ENCODE data around the gene CELF2.

Gene CELF2

DNA sequence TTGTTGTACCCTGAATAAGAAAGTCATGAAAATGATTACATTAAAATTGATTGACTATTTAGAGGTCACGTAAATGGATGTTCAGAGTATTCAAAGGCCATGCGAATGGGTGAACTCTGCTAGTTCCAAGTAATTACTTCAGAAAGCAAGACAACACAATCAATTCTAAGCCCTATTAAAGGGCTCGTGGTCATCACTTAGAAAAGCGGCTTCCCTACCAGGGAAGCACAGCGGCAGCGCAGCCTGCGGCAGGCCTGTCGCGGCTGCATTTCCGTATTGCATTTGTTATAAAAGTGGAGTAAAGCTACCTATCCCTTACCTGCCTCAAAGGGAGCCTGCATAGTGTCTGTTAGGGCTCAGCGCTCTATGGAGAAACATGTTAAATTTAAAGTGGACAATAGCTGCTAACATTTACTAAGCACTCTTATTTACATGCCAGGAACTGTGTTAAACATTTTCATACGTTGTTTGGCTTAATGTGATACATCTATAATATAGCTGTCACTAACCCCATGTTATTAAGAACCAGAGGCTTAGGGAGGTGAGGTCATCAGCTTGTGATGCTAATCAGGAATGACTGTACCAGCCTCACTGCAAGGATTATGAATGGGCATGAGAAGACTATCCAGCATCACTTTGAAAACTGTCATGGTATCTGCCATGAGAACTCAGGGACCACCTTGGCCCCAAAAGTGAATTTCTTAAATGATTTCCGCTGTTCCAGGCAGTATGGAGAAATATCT is 187.5 kb downstream of the CELF2 start:
- DNase-seq, result no peak

DNA sequence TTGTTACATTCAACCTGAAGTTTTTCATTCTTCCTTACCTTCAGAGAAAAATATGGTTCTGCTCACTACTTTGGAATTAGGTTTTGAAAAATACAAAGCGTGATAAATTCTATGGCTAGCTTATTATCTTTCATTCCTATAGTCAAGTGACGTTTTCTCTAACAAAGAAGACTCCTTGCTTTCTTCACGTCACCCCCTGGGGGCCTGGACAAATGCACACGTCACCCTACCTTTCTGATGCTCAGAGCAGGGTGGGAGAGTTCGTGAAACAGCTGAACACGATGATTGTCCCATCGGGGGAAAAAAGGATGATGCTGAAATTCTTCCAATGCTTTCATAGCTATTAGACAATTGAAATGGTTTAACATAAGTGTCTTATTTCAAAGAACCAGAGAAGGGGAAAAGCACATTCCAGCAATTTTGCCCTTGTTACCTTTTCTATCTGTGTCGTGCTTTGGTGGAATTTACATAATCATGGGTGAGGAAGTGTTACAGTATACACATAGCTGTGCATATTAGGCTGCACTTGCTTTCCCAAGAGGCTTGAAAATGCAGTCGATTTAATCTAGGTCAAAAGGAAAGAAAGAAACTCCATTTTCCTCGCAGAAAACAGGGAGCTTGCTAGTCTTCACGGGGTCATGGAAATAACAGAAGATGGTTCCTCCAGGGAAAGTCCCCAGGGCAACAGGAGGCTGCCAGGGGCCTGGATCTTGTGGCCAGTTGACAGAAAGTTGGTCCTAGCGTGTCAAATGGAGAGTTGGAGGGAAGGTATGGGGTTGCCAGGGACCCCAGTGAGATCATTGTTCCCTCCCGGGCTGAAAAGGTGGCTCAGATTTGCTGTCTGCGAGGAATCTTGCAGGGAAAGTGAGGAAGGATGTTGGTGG is 189.2 kb downstream of the CELF2 start:
- DNase-seq, result no peak

DNA sequence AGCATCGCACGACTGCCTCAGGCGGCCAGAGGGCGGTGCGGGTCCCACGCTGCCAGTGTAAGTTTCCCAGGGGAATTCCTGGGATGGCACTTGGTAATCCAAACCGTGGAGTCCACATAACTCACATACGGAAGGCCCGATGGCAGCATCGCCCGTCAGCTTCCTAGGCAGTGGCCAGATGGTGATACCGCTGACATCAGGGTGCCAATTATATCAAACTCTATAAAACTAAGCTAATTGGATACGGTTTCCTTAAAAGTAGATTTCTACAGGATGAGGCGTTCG is 189.8 kb downstream of the CELF2 start:
- no peak for DNase-seq

DNA sequence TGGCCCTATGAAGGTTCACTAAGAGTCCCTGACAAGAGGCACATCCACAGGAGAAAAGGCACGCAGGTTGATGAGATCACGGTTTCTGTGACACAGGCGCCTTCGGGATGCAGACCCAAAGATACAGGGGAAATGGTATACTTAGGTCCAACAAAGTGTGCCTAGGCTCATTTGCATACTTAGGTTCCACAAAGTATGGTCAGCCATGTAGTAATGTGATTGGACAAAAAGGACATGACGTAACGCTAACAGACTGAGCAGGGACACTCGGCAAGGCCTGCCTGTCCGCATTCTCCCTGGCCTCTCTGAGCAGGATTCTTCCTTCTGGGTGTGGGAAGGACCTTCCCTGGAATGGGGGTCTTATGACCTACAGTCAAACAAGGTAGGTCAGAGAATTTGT is 190.6 kb downstream of the CELF2 start:
- no peak for DNase-seq

DNA sequence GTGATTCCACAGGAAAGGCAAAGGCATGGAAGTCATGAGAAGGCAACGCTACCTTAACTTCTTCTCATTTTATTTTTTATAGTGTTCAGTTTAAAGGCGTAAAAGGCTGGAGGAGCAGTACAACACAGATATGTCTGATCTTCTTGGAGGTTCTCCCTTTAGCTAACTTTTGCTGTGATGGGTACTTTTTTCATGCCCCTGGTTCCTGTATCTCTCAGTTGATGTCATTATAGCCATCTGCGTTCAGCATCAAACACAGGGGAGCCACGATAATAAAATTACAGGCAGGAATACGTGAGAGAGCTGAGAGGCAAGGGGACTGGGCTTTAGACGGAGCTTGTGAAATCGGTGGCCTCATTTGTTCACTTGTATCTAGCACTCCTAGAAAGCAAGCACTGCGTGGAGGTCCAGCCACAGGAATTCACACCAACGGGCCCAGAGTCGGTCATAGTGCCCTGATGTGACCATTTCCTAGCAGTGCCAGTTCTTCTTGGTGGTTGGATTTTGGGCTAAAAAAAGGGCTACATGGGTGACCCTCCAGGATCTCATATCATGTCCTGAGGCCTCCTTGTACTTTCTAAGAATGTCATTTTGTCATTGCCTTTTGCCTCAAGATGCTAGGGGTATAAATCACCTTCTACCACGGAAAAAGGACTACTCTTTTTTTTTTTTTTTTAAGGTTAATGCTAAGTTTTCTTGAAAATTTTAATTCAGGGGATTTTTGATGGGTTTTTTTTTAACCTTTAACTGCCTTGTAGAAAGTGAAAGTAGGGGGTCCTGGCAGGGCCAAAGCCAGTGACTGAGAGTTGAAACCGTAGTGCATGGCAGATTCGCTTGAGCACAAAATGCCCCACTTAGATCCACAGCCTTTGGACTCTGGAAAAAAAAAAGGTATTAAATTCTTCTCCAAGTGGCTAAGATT is 191.5 kb downstream of the CELF2 start:
- no peak for DNase-seq

DNA sequence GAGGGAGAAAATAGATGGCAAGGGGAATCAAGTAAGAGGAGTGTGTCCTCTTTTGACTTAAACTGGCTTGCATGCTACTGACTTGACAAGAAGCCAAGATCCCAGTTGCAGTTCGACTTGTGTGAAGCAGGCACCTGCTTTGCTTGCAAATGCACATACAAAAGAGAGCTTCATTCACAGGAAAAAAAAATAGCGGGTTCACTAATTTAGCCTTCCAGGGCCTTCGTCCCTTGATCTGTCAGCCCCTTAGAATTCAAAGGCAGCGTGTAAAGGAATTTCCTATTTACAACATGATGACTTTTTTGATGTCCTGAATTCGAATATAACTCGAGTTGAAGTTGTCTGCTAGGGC is 192.1 kb downstream of the CELF2 start:
- DNase-seq, result no peak

DNA sequence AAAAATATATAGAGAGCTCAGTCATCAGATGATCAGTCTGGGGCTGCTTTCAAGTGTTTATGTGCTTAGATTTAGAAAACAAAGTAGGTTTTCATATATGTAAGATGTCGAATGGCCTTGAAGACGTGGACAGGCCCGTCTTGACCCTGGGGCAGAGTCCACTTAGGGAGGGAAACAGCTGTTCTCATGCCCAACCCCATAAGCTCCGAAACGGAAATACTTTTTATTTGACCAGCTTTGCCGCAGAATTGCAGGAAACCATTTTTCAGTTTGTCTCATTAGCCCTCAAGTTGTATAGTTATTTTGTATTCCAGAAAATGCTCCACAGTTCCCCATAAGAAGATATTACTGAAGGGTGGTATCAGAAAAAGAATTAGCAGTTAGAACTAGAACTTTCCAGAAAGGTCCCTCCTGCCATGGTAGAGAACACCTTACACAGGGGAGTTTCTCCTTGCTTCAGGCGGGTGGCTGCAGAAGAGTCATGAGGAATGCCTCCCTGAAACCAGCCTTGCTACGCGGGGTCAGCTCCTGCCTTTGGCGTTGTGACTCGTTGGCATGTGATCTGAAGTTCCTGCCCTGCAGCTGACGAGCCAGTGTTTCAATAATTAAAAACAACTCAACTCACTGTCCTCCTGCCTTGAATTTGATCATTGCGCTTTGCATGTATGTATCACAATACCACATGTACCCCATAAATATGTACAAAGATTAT is 192.7 kb downstream of the CELF2 start:
- DNase-seq, result no peak

DNA sequence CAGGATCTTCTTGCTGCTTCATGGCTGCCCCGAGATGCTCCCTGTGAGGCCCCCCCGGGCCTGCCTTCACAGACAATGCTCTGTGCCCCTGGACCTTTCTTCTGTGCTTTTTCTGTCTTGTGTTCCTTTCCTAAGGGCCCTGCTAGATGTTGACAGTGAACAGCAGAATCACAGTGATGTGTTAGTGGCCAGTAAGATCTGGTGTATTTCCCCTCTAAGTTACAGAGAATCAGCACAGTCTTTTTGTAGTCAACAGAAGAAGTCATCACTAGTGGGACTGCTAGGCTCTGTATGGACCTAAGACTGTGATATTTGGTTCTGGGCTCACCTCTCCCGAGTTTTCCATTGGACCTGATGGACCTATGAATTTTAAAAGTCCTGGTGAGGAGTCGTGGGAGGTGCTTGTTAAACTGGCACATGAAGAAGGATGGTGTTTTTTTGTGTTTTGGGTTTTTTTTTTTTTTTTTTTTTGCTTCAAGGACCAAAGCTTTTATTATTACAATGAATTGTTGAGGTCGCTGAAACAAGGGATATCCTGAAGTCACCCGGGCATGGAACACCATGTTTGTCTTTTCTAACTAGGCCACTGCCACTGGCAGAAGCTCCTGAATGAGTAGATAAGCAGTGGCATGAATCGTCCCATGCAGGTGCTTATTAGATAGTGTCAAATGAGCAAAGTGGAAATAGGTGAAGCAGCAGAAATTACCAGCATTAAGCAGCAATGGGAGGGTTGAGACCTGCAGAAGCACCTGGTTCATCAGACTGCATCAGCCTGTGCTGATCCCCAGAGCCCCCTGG is 194.8 kb downstream of the CELF2 start:
- no peak for DNase-seq

DNA sequence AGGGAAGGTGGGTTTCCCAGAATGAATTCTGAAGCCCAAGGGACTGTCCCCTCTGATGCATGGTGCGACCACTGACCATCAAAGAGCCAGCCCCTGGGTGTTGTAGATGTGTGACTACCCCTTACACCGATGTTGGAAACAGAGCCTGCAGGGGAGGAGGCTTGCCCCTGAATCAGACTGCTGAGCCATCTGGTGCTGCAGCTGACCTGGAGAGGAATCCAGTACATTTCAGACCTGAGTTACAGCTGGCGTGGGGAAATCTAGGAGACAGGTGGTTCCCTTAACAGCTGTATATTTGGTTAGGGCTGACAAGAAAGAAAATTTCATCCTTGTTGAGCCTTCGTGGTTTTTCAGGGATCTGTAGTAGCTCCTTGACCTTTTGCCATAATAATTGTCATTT is 195.5 kb downstream of the CELF2 start:
- no peak for DNase-seq

DNA sequence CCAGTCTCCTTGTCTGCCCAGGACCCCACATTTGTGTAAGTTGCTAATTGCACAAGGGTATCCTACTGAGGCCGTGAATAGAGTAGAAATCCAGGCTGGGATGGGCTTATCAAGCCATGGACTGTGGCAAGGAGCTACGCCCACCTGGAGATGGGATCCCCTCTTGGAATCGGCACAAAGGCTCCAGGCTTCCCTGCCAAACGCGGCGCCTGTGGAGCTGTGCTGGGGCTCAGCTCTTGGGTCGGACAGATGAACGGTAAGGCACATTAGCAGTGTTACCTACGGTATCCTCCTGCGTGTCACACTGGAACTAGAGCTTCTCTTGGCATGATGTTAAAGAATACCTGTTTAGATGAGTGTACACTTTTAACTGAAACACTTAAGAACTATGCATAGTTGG is 196.7 kb downstream of the CELF2 start:
- DNase-seq, result no peak

DNA sequence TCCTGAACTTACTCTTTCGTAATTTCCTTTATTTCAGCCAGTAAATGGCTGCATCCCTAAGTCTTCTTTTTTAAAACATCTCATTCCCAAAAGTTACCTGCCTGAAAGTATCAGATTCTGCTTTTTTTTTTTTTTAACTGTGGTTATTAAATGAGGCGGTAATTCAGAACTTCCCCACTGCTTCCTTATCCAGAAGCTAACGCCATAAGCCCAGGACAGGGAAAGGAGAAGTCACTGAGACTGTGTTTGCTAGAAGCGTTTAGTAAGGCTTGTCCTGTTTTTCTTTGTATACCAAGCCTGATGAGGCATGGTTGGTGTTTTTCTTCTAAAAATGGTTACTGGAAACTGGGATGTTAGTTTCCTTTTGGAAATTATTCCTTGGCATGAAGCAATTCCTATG is 197.8 kb downstream of the CELF2 start:
- no peak for DNase-seq

DNA sequence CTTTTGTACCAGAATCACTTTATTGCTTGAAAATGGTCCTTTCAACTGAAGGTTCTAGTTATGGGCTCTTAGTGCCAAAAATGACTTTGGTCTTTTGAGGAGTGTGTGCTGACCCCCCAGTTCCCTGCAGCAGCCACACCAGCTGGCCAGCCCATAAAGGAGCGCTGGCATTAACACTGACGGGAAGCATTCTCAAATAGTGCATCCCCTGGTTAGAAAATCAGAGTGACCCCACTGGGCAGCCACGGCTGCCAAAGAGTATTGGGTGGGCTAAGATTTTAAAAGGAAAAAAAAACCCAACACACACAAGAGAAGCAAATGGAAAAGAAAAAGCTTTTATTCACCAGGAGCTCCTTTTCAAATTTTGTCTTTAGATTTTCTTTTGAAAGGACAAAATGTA is 199.8 kb downstream of the CELF2 start:
- DNase-seq, result no peak

DNA sequence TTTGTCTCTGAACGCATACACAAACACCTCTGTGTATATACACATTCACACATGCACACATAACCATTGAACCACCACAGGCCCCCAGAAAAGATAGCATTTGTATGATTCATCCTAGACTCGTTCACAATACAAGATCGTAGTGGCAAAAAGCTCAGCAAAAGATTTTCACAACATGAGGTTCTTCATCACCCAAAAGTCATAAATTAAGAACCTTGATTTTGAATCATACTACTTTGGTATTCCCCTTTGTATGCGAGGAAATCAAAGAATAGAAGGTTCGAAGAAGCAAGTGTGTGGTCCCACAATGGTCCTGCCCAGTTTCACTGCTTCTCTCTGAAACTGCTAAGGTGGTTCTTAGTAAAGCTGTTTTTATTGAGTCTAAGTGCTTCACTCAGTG is 200.7 kb downstream of the CELF2 start:
- DNase-seq, result no peak

DNA sequence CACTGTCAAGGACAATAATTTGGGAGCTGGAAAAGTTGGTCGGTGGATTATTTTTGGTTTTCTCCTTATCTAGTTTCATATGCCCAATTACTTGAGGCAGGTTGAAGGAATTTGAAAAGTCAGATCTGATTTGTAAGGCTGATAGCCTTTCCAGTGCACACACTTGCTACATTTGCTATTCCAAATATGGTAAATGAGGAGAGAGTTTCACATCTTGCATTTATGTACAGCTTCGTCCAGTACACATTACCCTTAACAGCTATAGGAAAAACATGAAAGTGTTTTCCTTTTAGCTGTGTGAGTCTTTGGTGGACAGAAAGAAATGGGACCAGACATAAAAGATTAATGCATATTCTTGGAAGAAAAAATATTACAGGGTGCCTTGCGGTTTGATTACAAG is 201.8 kb downstream of the CELF2 start:
- no peak for DNase-seq

DNA sequence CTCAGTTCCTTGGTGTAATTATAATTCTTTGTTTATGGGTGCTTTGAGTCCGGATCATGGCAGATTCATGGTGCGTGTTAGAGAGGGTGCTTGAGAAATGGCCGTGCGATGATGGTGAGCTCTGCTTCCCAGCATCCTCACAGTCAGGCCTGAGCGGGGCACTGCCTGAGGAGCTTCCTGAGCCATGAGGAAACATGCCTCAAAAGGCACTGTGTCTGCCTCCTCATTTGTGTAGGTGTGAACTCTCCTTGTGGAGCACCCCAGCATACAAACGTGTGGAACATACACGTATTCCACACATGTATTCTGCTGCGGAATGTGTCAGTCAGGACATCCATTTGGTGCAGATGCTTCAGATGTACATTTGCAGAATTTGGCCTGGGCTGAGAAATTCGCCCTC is 205.4 kb downstream of the CELF2 start:
- no peak for DNase-seq

DNA sequence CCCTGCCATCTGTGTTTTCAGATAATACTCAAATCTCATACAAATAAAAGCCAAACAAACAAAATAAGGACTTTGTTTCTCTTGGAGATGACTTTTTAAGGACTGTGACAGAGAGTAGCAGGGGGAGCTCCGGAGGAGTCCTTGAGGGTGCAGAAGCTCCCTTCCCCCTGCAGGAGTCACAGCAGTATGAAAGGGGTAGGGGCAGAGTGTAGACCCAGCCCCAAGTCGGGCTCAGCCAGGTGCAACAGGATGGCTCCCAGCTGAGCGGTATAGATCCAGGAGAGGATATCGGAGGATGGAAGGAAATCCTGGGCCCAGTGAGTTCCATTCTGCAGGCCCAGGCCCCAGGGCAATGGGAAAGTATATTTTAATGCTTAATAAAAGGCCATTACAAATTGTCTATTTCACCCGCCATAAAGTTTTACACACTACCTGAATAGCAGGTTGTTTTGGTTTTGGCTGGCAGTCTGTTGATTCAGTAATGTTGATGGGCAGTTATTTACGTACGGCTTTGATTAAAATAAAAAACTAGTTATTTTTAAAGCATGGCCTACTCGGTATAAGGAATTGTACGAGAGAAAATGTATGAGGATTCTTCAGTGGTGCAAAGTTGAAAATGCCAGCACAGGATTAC is 206.0 kb downstream of the CELF2 start:
- no peak for DNase-seq

DNA sequence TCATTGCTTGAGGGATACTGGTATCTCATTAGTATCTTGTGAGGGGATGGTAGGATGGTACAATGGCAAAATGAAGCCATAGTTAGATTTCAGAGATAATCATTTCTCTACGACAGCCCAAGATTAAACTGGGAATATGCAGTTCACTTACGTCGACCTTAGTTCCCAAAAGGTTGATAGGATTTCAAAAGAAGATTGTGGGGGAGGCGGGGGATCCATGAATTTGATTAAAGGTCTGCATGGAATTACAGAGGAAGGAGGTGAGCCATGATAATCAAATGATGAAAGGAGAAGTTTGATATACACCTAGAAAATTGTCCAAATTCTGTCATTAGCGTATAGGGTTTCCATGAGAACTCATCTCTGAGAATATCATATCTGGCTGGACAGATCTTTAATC is 206.6 kb downstream of the CELF2 start:
- DNase-seq, result no peak

DNA sequence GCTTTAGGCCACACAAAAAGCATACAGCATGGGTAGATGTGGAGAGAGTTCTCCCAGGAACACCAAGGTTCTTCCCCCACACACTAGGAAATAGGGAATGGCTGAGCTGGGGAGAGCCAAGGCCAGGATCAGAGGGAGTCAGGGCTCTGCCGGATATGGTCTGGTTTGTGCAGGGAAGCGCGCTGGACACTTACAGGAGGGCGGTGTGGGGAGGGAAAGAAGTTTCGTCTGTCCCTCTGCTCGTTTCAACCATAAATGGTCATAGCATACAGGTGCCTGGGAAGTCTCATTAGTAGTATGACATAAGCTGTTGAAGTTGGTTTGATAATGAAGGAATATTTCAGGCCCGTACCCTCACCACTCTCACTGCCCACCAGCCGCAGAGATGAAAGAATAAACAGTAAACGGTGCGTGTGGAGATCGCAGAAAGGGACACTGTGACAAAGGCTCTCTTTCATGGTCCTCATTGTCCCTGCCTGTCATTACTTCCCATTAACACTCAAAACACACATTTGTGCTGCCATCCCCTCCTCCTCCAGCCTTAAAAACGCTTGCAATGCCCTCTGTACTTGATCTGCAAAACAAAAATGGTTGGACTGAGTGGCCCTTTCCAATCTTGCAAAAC is 207.2 kb downstream of the CELF2 start:
- no peak for DNase-seq

DNA sequence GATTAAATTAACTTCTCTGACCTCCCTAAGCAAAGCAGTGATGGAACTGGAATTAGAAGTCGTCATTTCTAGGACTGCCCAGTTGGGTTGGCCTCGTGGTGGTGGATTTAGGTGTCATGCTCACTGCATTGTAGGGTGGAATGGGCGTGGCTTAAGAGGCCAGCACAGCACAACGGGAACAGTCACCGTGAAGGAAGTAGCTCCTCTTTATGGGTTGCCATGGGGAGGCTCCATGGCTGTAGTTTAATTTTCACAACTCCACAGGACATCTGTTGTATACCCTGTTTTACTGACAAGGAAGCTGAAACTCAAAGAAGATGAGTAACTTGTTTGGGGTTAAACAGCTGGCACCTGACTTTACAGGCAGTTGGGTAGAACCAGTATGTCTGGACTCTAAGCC is 208.3 kb downstream of the CELF2 start:
- peak; percentile 46 for DNase-seq

DNA sequence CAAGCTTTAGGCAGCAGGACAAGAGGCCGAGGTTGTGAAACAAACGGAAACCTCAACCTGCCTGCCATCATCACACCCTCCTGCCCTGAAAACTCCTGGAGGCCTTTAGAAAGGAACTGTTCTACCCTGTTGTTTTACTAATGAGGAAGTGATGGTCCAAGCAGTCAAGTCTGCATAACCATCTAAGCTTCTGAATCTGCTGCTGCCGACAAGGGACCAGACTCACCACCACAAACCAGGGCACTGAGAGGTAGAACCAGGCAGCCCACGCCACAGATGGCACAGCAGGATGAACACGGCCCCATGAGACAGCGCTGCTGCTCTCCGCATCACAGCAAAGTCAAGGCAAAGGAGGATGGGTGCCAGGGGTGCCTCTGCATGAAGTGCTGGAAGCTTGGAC is 209.4 kb downstream of the CELF2 start:
- DNase-seq, result no peak

DNA sequence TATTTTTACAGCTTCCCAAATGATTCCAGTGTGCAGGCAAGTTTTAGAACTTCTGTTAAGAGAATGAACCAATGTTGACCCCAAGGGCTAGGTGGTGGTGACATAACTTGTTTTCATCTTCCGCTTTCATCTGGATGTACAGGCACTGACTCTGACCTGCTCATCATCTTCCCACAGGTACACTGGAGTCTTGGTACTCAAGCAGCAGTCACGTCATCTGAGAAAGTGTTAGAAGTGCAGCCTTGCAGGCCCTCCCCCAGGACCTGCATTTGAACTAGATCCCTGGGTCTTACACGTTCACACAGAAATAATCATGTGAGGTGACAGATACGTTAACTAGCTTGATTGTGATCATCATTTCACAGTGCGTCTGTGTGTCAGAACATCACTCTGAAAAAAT is 212.2 kb downstream of the CELF2 start:
- no peak for DNase-seq
